Neural cell (in vitro differentiated cells): Measurements from ENCODE around the gene IL10. TPM values are rescaled to one million over a fixed set of nuclear protein-coding genes. Genes with fewer than 3 reads are reported as not detected.

ENCODE experiments used
- H2AFZ ChIP-seq: fragments of 200-600, 300-800 bp; sonication (generic), shearing (Covaris generic); 2 replicates; pipeline ENCODE4 v1.6.0; 2014; ENCODE audit warnings: low read depth, mild to moderate bottlenecking, antibody characterized with exemption, low read length, moderate library complexity
- H3F3A ChIP-seq: fragments of 200-600 bp; shearing (Covaris generic); 2 replicates; pipeline ENCODE4 v1.6.1; 2016; ENCODE audit warnings: mild to moderate bottlenecking, moderate library complexity, mixed read lengths, antibody characterized with exemption, low read length; ENCODE audit not compliant: insufficient read depth, poor library complexity, severe bottlenecking
- H3K27ac ChIP-seq: fragments of 200-600, 300-800 bp; sonication (generic), shearing (Covaris generic); 2 replicates; pipeline ENCODE4 v1.5.1; 2014; ENCODE audit warnings: mild to moderate bottlenecking, low read length, moderate library complexity
- H3K27me3 ChIP-seq: fragments of 300-800, 200-600 bp; sonication (generic), shearing (Covaris generic); 2 replicates; pipeline ENCODE4 v1.6.0; 2014; ENCODE audit warnings: mild to moderate bottlenecking, low read depth, low read length, moderate library complexity; ENCODE audit not compliant: insufficient read depth
- H3K36me3 ChIP-seq: fragments of 300-800, 200-600 bp; sonication (generic), shearing (Covaris generic); 2 replicates; pipeline ENCODE4 v1.5.1; 2014; ENCODE audit warnings: mild to moderate bottlenecking, antibody characterized with exemption, low read length, moderate library complexity; ENCODE audit not compliant: insufficient read depth
- H3K4me2 ChIP-seq: fragments of 300-800, 200-600 bp; sonication (generic), shearing (Covaris generic); 2 replicates; pipeline ENCODE4 v1.6.0; 2014; ENCODE audit warnings: mild to moderate bottlenecking, low read length
- H3K4me3 ChIP-seq: fragments of 300-800, 200-600 bp; sonication (generic), shearing (Covaris generic); 2 replicates; pipeline ENCODE4 v1.5.1; 2014; ENCODE audit warnings: mild to moderate bottlenecking, low read length, moderate library complexity
- H3K79me2 ChIP-seq: fragments of 200-600 bp; shearing (Covaris generic); replicated peaks from 2 replicates; pipeline ENCODE4 v1.6.0; 2014; ENCODE audit warnings: mild to moderate bottlenecking, low read length, moderate library complexity; ENCODE audit not compliant: insufficient read depth
- H3K9ac ChIP-seq: fragments of 300-800, 200-600 bp; sonication (generic), shearing (Covaris generic); 2 replicates; pipeline ENCODE4 v1.6.1; 2016; ENCODE audit warnings: mild to moderate bottlenecking, low read length, mixed read lengths
- H3K9me2 ChIP-seq: fragments of 200-600 bp; shearing (Covaris generic); 2 replicates; pipeline ENCODE4 v1.6.1; 2016; ENCODE audit warnings: mild to moderate bottlenecking, low read length, mixed read lengths; ENCODE audit not compliant: insufficient read depth
- H3K9me3 ChIP-seq: fragments of 200-600, 300-800 bp; sonication (generic), shearing (Covaris generic); 2 replicates; pipeline ENCODE4 v1.6.1; 2016; ENCODE audit warnings: mild to moderate bottlenecking, mixed run types, low read length, moderate library complexity, mixed read lengths
- H4K20me1 ChIP-seq: fragments of 200-600 bp; shearing (Covaris generic); 2 replicates; pipeline ENCODE4 v1.6.1; 2016; ENCODE audit warnings: mild to moderate bottlenecking, mixed run types; ENCODE audit not compliant: insufficient read depth
- EP300 ChIP-seq: fragments of 450-650 bp; conservative IDR thresholded peaks from 2 replicates; pipeline ENCODE4 v1.6.1; 2014; ENCODE audit warnings: antibody characterized with exemption, mild to moderate bottlenecking, moderate library complexity; ENCODE audit not compliant: poor library complexity, severe bottlenecking
- EZH2 ChIP-seq: fragments of 200-600, 300-800 bp; shearing (Covaris generic), sonication (generic); IDR thresholded peaks from 2 replicates; pipeline ENCODE4 v1.6.1; 2014; ENCODE audit warnings: antibody characterized with exemption, low read length, borderline replicate concordance, mild to moderate bottlenecking; ENCODE audit not compliant: insufficient read depth, poor library complexity, severe bottlenecking
- MXI1 ChIP-seq: fragments of 450-650 bp; conservative IDR thresholded peaks from 2 replicates; pipeline ENCODE4 v1.6.1; 2014; ENCODE audit warnings: antibody characterized with exemption, mild to moderate bottlenecking; ENCODE audit not compliant: poor library complexity, severe bottlenecking
- POLR2AphosphoS5 ChIP-seq: IDR thresholded peaks from 2 replicates; pipeline ENCODE4 v1.6.1; 2012
- RAD21 ChIP-seq: fragments of 450-650 bp; conservative IDR thresholded peaks from 2 replicates; pipeline ENCODE4 v1.6.1; 2014; ENCODE audit warnings: antibody characterized with exemption, mild to moderate bottlenecking, moderate library complexity
- REST ChIP-seq: IDR thresholded peaks from 2 replicates; pipeline ENCODE4 v1.6.1; 2012; ENCODE audit warnings: borderline replicate concordance
- SMC3 ChIP-seq: fragments of 450-650 bp; conservative IDR thresholded peaks from 2 replicates; pipeline ENCODE4 v1.6.1; 2014; ENCODE audit warnings: antibody characterized with exemption, mild to moderate bottlenecking, moderate library complexity; ENCODE audit not compliant: poor library complexity
- TAF1 ChIP-seq: IDR thresholded peaks from 2 replicates; pipeline ENCODE4 v1.6.1; 2012; ENCODE audit warnings: low read depth
- polyA plus RNA-seq: library from polyadenylated mRNA; depleted of rRNA; stranded (reverse); fragments of >200 nt; gene quantifications from 2 replicates; pipeline ENCODE4 v1.2.3, GENCODE V29; 2014
- TF ChIP-seq, protein P1 (sequence below): fragments of 450-650 bp; IDR thresholded peaks from 2 replicates; pipeline ENCODE4 v1.5.1; 2014; ENCODE audit warnings: antibody characterized with exemption, mild to moderate bottlenecking, moderate library complexity; ENCODE audit not compliant: poor library complexity, severe bottlenecking

IL10 gene
- polyA plus RNA-seq, 1 donor from 2014 or later, result not detected

GRCh38 chr1:206742719-206743383 lies 29.4 kb downstream of the IL10 start:
- Histone ChIP-seq H3K79me2 (no peaks in the 10 kb centered on the region), H3K9ac (no peak overlapping the region), H3K36me3 (no peaks in the 10 kb centered on the region), H3K4me2 (no peak overlapping the region), H3K9me3 (no peaks in the 10 kb centered on the region), H3K9me2 (no peaks in the 10 kb centered on the region), H3F3A (no peaks in the 10 kb centered on the region), H4K20me1 (no peaks in the 10 kb centered on the region), H3K27ac (no peak overlapping the region), H3K4me3 (no peak overlapping the region), H2AFZ (no peak overlapping the region), H3K27me3 (no peaks in the 10 kb centered on the region)
- no peak for TF ChIP-seq RAD21
- no peak for TF ChIP-seq REST
- TF ChIP-seq POLR2AphosphoS5, result no peak
- no peak for TF ChIP-seq EP300
- no peak for TF ChIP-seq EZH2
- no peak for TF ChIP-seq SMC3
- no peak for TF ChIP-seq TAF1
- TF ChIP-seq, protein P1, sequence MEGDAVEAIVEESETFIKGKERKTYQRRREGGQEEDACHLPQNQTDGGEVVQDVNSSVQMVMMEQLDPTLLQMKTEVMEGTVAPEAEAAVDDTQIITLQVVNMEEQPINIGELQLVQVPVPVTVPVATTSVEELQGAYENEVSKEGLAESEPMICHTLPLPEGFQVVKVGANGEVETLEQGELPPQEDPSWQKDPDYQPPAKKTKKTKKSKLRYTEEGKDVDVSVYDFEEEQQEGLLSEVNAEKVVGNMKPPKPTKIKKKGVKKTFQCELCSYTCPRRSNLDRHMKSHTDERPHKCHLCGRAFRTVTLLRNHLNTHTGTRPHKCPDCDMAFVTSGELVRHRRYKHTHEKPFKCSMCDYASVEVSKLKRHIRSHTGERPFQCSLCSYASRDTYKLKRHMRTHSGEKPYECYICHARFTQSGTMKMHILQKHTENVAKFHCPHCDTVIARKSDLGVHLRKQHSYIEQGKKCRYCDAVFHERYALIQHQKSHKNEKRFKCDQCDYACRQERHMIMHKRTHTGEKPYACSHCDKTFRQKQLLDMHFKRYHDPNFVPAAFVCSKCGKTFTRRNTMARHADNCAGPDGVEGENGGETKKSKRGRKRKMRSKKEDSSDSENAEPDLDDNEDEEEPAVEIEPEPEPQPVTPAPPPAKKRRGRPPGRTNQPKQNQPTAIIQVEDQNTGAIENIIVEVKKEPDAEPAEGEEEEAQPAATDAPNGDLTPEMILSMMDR, result no peak
- no peak for TF ChIP-seq MXI1

GRCh38 chr1:206741142-206741701 lies 31.1 kb downstream of the IL10 start:
- no peaks in the 10 kb centered on the region for H3K9me3 ChIP-seq
- H4K20me1 ChIP-seq, result no peaks in the 10 kb centered on the region
- no peak overlapping the region for H3K4me3 ChIP-seq
- no peak overlapping the region for H3K4me2 ChIP-seq
- H3K79me2 ChIP-seq, result no peaks in the 10 kb centered on the region
- H3K9me2 ChIP-seq, result no peaks in the 10 kb centered on the region
- H3F3A ChIP-seq, result no peaks in the 10 kb centered on the region
- no peaks in the 10 kb centered on the region for H3K27me3 ChIP-seq
- H2AFZ ChIP-seq, result no peak overlapping the region
- H3K27ac ChIP-seq, result no peak overlapping the region
- no peak for TF ChIP-seq TAF1
- no peak for TF ChIP-seq EP300
- H3K36me3 ChIP-seq, result no peaks in the 10 kb centered on the region
- H3K9ac ChIP-seq, result no peak overlapping the region
